ENCODE results near the gene CFD. TPM values are rescaled to one million over a fixed set of nuclear protein-coding genes. Genes with fewer than 3 reads are reported as not detected.

Gene CFD
- total and polyA plus RNA-seq, 2 experiments from 2014 or later, result 0.90 to 4.7 TPM

- TF ChIP-seq REST (IDR thresholded peaks at IDR 0.05; ENCODE audit: unreplicated experiment), result no peak
- TF ChIP-seq POLR2AphosphoS5 (IDR thresholded peaks at IDR 0.05; ENCODE audit: low read depth), result no peak
- TF ChIP-seq ETS1 (IDR thresholded peaks at IDR 0.05), result no peak
Observed at GRCh38 chr19:902446-903226, 43.2 kb downstream of the CFD start (continued).

- Mint-ChIP-seq H3K9me3 (no peaks in the 10 kb centered on the region), H3K4me3 (no peak overlapping the region), H3K27me3 (ENCODE audit: insufficient read depth, low read depth, poor library complexity) (peaks cover 7% of the 10 kb centered on the region), H3K27ac (no peak overlapping the region), H3K36me3 (ENCODE audit: low read depth) (peaks cover 11% of the 10 kb centered on the region; the same call in 1 of the 3 replicates), H3K4me1 (peaks cover 5% of the 10 kb centered on the region)
- Histone ChIP-seq H3K27me3 (ENCODE audit: insufficient read depth) (no peaks in the 10 kb centered on the region), H3K4me3 (no peak overlapping the region), H2AFZ (no peak overlapping the region), H3K4me2 (no peak overlapping the region), H3K9me2 (ENCODE audit: insufficient read depth) (no peaks in the 10 kb centered on the region), H3K27ac (ENCODE audit: low read depth) (no peak overlapping the region), H3K4me1 (ENCODE audit: insufficient read depth) (peaks cover 3% of the 10 kb centered on the region; the same call in 1 of the 2 replicates), H3K79me2 (replicated peaks; ENCODE audit: insufficient read depth) (peaks cover 32% of the 10 kb centered on the region), H3F3A (replicated peaks; ENCODE audit: low read depth) (peaks cover 5% of the 10 kb centered on the region; the same call in 1 of the 2 replicates), H4K20me1 (replicated peaks; ENCODE audit: insufficient read depth) (peaks cover 24% of the 10 kb centered on the region), H3K36me3 (ENCODE audit: insufficient read depth) (no peaks in the 10 kb centered on the region)
- DNase-seq (ENCODE audit: low spot score) (no peak), ATAC-seq (no peak)
- TF ChIP-seq ZNF331 (CRISPR knock-in tag; IDR thresholded peaks at IDR 0.05; ENCODE audit: low read depth) (no peak), EZH2phosphoT487 (IDR thresholded peaks at IDR 0.05; ENCODE audit: unreplicated experiment) (no peak), POLR2AphosphoS5 (IDR thresholded peaks at IDR 0.05; ENCODE audit: low read depth) (no peak), STAT1 (IDR thresholded peaks at IDR 0.05; ENCODE audit: unreplicated experiment) (no peak), JUNB (IDR thresholded peaks at IDR 0.05; ENCODE audit: unreplicated experiment) (no peak), ETS1 (IDR thresholded peaks at IDR 0.05) (no peak)
Observed at GRCh38 chr19:903266-903797, 43.9 kb downstream of the CFD start.

Data from GM23338 (cell line).